NCI-H1930 (cell line): ENCODE data around the gene TBC1D25.

Experiments
- DNase-seq, 2 experiments: peaks; one replicate each; lab custom pipeline; 2025; lab: John Stamatoyannopoulos, UW

The TBC1D25 gene

GRCh38 chrX:48601741-48602394 is 62.4 kb downstream of the TBC1D25 start:
- no peak for DNase-seq

GRCh38 chrX:48604701-48605100 is 65.2 kb downstream of the TBC1D25 start:
- DNase-seq, result no peak

DNA sequence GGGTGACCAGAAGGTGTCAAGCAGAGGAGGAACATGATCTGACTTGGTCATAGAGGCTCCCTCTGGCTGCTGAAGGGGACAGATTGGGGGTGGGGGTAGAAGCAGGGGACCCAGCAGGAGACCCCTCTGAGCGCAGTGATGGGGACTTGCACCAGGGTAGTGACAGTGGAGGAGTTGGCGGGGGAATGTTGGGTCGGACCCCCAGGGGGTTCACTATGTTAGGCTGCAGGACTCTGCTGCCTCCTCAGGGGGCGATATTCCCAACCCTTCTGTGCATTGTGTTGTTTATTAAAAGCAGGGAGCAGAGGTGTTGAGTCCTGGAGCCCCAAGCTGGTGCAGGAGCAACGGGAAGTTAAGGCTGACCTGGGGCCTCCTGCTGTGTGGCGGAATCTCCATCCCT is 66.6 kb downstream of the TBC1D25 start:
- DNase-seq, result no peak

DNA sequence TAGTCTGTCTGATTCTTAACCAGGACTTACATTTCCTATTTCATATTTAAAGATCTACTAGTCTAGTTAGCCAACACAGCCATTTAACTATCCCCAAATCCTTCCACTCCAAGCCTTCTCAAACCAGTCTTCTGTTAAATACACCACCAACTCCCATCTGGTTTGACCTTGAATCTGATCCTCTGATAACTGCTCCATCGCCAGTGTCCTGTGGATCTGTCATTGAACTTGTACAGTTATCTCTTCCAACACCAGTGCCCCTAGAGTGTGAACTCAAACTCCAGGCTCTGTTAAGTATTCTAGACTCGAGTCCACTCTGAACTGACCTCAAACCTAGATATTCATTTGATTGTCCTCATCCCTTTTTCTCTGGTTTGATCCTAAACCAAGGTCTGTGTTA is 72.2 kb downstream of the TBC1D25 start:
- no peak for DNase-seq
